ENCODE measurements around the gene TTC9. TPM values are rescaled to one million over a fixed set of nuclear protein-coding genes. Genes with fewer than 3 reads are reported as not detected.

Gene TTC9
- total RNA-seq, 1 experiment from 2014 or later = 0.49 TPM

DNA sequence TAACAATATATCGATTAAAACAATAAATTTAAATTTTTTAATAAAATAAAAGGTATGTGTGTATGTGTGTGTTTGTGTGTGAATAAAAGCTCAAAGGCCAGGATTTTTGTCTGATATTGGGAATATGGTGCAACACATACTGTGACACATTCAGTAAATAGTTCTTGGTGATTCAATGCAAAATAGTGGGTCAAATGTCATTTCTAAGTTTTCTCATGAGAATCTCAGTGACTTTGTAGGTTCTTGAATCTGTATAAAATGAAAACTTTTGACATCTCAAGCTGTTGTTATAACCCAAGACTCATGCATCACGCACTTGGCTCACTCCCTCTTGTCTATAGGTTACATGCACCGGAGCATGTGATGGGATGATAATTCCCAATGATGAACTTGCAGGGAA is 25.1 kb upstream of the TTC9 start:
- BruUV-seq (replicated peaks) = no TSS peak
- Histone ChIP-seq H3K36me3 (ENCODE audit: control insufficient read depth, insufficient read depth, low read length) (no peaks in the 10 kb centered on the region), H3K27me3 (ENCODE audit: control insufficient read depth, insufficient read depth, low read length) (peaks cover 8% of the 10 kb centered on the region), H3K9me3 (ENCODE audit: control insufficient read depth, insufficient read depth, low read depth, low read length) (no peaks in the 10 kb centered on the region), H3K4me3 (ENCODE audit: low read depth in 2 of 2, low read length in 2 of 2) (no peak overlapping the region), H3K27ac (ENCODE audit: low read length) (no peak overlapping the region), H3K4me1 (ENCODE audit: control insufficient read depth, insufficient read depth, low read length) (no peaks in the 10 kb centered on the region)
- ChIA-PET CTCF (no interaction called here), POLR2A (no interaction called here)
- intact Hi-C loops (cut with micrococcal nuclease; ENCODE audit: unreplicated experiment) (loop anchor here (5.0 kb wide), 1 partner anchor 96 kb away; no protein-coding TSS in a partner anchor), in situ Hi-C loops (cut with HindIII; ENCODE audit: low pct_unique_long_range_greater_than_20kb, low sequenced_read_pairs) (no loop called here)
- no peak for ATAC-seq
- no peak for DNase-seq (ENCODE audit: low read depth, low spot score)
- TF ChIP-seq TCF7L2 (IDR thresholded peaks at IDR 0.05; ENCODE audit: low read depth, low read length) (no peak), SIN3A (IDR thresholded peaks at IDR 0.05; ENCODE audit: borderline replicate concordance, insufficient read depth, low read depth, low read length) (no peak), POLR2AphosphoS5 (IDR thresholded peaks at IDR 0.05; ENCODE audit: low read depth, low read length) (no peak)
- TF ChIP-seq, protein P1, sequence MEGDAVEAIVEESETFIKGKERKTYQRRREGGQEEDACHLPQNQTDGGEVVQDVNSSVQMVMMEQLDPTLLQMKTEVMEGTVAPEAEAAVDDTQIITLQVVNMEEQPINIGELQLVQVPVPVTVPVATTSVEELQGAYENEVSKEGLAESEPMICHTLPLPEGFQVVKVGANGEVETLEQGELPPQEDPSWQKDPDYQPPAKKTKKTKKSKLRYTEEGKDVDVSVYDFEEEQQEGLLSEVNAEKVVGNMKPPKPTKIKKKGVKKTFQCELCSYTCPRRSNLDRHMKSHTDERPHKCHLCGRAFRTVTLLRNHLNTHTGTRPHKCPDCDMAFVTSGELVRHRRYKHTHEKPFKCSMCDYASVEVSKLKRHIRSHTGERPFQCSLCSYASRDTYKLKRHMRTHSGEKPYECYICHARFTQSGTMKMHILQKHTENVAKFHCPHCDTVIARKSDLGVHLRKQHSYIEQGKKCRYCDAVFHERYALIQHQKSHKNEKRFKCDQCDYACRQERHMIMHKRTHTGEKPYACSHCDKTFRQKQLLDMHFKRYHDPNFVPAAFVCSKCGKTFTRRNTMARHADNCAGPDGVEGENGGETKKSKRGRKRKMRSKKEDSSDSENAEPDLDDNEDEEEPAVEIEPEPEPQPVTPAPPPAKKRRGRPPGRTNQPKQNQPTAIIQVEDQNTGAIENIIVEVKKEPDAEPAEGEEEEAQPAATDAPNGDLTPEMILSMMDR (IDR thresholded peaks at IDR 0.05) = no peak
- TF ChIP-seq, protein P2, sequence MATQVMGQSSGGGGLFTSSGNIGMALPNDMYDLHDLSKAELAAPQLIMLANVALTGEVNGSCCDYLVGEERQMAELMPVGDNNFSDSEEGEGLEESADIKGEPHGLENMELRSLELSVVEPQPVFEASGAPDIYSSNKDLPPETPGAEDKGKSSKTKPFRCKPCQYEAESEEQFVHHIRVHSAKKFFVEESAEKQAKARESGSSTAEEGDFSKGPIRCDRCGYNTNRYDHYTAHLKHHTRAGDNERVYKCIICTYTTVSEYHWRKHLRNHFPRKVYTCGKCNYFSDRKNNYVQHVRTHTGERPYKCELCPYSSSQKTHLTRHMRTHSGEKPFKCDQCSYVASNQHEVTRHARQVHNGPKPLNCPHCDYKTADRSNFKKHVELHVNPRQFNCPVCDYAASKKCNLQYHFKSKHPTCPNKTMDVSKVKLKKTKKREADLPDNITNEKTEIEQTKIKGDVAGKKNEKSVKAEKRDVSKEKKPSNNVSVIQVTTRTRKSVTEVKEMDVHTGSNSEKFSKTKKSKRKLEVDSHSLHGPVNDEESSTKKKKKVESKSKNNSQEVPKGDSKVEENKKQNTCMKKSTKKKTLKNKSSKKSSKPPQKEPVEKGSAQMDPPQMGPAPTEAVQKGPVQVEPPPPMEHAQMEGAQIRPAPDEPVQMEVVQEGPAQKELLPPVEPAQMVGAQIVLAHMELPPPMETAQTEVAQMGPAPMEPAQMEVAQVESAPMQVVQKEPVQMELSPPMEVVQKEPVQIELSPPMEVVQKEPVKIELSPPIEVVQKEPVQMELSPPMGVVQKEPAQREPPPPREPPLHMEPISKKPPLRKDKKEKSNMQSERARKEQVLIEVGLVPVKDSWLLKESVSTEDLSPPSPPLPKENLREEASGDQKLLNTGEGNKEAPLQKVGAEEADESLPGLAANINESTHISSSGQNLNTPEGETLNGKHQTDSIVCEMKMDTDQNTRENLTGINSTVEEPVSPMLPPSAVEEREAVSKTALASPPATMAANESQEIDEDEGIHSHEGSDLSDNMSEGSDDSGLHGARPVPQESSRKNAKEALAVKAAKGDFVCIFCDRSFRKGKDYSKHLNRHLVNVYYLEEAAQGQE (IDR thresholded peaks at IDR 0.05; ENCODE audit: insufficient read depth in 1 of 2, low read depth in 2 of 2, low read length in 1 of 2) = no peak

DNA sequence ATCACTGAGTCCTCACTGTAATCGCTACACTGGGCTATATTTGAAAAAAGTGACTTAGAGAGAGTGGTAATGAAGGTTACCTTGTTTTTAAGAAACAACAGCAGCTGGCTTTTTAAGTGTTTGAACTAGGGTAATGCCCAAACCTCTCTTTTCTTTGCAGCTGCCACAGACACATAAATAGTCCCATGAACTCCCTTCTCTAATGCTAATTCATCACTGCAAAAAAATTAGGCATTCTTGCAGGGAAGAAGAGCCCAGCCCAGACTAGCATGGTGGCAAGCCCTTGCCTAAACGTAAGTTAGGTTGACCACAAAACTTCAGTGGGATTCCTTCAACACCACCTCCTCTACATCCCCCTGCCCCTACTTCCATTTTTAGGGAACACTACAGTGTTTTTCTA is 23.4 kb upstream of the TTC9 start:
- intact Hi-C loops (cut with micrococcal nuclease; ENCODE audit: unreplicated experiment) (loop anchor here (5.0 kb wide), 1 partner anchor 94 kb away; no protein-coding TSS in a partner anchor), in situ Hi-C loops (cut with HindIII; ENCODE audit: low pct_unique_long_range_greater_than_20kb, low sequenced_read_pairs) (no loop called here)
- Histone ChIP-seq H3K36me3 (ENCODE audit: control insufficient read depth, insufficient read depth, low read length) (no peaks in the 10 kb centered on the region), H3K27ac (ENCODE audit: low read length) (no peak overlapping the region), H3K4me3 (ENCODE audit: low read depth in 2 of 2, low read length in 2 of 2) (no peak overlapping the region), H3K9me3 (ENCODE audit: control insufficient read depth, insufficient read depth, low read depth, low read length) (no peaks in the 10 kb centered on the region), H3K4me1 (ENCODE audit: control insufficient read depth, insufficient read depth, low read length) (no peaks in the 10 kb centered on the region), H3K27me3 (ENCODE audit: control insufficient read depth, insufficient read depth, low read length) (peaks cover 8% of the 10 kb centered on the region)
- TF ChIP-seq, protein P2 (IDR thresholded peaks at IDR 0.05; ENCODE audit: insufficient read depth in 1 of 2, low read depth in 2 of 2, low read length in 1 of 2) = no peak
- TF ChIP-seq POLR2AphosphoS5 (IDR thresholded peaks at IDR 0.05; ENCODE audit: low read depth, low read length) = no peak
- TF ChIP-seq, protein P1 (IDR thresholded peaks at IDR 0.05) = no peak
- TF ChIP-seq SIN3A (IDR thresholded peaks at IDR 0.05; ENCODE audit: borderline replicate concordance, insufficient read depth, low read depth, low read length) = no peak
- TF ChIP-seq TCF7L2 (IDR thresholded peaks at IDR 0.05; ENCODE audit: low read depth, low read length) = no peak
- no peak for ATAC-seq
- DNase-seq (ENCODE audit: low read depth, low spot score) = no peak
- POLR2A ChIA-PET = interaction anchor here (0.5 kb wide), 1 partner anchor 85 kb away, joined by 4 read pairs; no protein-coding TSS in a partner anchor
- BruUV-seq (replicated peaks) = no TSS peak
- CTCF ChIA-PET = no interaction called here

All from Panc1 (cell line).